GM12865 (cell line): ENCODE measurements around the gene ERAS.

Experiments used
- DNase-seq: peaks from one replicate; pipeline ENCODE4 v3.0.0; 2010; ENCODE audit warnings: low read depth
- H3K4me3 ChIP-seq: 2 replicates; pipeline ENCODE4 v1.5.1; 2011; ENCODE audit warnings: mild to moderate bottlenecking, low read depth, low read length, control low read depth
- TF ChIP-seq, protein P1 (sequence below): IDR thresholded peaks from 2 replicates; pipeline ENCODE4 v1.5.1; 2011; ENCODE audit warnings: low read length, control low read depth, low read depth, inconsistent platforms; ENCODE audit not compliant: insufficient read depth; ENCODE audit errors: missing control alignments

The ERAS gene

DNA sequence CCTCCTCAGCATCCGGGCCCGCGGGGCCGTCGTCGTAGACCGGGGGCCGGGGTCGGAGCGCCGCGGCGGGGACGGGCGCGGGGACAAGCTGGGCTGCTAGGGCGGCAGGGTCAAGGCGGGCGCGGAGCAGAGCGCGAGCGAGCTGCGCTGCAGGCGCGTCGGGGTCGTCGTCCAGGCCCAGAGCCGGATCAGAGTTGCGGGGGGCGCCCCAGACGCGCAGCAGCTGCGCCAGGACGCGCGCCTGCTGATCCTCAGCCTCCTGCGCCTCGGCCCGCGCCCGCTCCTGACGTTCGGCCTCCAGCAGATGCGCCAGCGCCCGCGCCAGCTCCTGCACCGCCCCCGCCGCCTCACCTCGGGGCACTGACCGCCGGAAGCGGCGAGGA lies 5.6 kb downstream of the ERAS start:
- TF ChIP-seq, protein P1, sequence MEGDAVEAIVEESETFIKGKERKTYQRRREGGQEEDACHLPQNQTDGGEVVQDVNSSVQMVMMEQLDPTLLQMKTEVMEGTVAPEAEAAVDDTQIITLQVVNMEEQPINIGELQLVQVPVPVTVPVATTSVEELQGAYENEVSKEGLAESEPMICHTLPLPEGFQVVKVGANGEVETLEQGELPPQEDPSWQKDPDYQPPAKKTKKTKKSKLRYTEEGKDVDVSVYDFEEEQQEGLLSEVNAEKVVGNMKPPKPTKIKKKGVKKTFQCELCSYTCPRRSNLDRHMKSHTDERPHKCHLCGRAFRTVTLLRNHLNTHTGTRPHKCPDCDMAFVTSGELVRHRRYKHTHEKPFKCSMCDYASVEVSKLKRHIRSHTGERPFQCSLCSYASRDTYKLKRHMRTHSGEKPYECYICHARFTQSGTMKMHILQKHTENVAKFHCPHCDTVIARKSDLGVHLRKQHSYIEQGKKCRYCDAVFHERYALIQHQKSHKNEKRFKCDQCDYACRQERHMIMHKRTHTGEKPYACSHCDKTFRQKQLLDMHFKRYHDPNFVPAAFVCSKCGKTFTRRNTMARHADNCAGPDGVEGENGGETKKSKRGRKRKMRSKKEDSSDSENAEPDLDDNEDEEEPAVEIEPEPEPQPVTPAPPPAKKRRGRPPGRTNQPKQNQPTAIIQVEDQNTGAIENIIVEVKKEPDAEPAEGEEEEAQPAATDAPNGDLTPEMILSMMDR = no peak
- H3K4me3 ChIP-seq = no peak overlapping the region
- no peak for DNase-seq

DNA sequence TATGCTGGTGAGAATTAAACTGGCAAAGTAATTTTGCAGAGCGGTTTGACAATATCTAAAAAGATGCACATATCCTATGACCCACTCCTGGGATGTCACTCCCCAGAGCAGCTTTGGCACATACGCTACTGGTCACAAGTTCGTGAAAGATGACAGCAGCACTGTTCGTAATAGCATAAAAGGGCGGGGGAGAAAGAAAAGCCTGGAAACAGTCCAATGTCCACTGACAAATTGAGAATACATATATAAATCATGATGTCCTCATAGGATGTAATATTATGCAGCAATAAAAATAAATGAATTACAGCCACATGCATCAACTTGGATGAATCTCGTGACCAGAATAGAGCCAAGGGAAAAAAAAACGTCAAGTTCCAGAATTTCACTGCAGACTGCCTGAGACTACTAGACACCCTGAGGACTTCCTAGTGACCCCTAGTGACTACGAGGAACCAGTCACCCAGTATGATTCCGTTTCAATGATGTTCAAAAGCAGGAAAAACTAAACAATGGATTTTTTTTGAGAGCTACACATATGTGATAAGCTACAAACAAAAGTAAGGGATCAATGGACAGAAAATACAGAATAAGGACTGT lies 7.3 kb downstream of the ERAS start:
- TF ChIP-seq, protein P1 = no peak
- H3K4me3 ChIP-seq = no peak overlapping the region
- no peak for DNase-seq

DNA sequence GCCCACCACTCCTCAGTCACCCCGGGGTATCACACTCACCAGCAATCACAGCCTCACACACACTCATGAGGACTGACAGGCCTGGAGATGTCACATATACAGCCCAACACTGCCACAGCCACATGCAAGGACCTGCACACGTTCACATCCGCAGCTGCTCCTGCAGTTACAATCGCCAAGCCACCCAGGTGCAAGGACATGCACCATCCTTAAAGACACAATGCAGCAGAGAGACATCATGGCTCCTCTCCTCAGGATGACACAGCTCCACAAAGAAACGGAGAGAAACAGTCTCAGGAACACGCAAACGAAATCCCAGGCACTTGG lies 8.0 kb downstream of the ERAS start:
- DNase-seq = no peak
- H3K4me3 ChIP-seq = no peak overlapping the region
- TF ChIP-seq, protein P1 = no peak

DNA sequence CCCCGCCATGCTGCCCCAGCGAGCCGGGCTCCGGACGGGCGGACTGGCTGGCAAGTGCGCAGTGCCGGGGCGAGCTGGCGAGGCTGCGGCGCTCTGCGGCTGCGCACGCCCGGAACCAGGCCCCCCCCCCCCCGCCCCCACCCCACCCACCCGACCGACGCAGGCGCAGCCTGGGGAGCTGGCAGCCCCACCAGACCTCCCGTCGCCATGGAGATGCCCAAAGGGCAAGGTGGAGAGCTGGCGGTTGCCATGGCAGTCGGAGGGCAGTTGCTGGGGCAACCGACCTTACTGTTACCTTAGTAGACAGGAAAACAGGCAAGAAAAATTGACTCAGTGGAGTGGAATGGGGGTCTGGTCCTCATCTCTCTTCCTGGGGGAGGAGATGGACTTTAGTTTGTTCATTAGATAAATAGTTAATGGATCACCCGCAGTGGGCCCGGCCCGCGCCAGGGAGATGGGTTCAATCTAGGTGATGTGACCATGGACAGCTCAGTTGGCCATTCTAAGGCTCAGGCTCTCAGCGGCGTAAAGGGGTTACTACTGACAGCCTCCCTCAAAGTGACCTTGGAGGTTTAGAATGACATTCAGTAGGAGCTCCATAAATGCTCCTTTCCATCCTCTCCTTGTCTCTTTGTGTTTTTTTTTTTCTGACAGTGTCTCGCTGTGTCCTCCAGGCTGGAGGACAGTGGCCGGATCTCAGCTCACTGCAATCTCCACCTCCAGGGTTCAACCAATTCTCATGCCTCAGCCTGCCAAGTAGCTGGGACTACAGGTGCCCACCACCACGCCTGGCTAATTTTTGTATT lies 9.4 kb downstream of the ERAS start, which contains the start of gene PCSK1N:
TSS of gene PCSK1N (minus strand) at position 87 of the 806 bp plus-strand sequence. CDS start at position 9, 78 bp downstream.
- DNase-seq = no peak
- TF ChIP-seq, protein P1 = no peak
- no peak within 1 kb of the TSS for H3K4me3 ChIP-seq

DNA sequence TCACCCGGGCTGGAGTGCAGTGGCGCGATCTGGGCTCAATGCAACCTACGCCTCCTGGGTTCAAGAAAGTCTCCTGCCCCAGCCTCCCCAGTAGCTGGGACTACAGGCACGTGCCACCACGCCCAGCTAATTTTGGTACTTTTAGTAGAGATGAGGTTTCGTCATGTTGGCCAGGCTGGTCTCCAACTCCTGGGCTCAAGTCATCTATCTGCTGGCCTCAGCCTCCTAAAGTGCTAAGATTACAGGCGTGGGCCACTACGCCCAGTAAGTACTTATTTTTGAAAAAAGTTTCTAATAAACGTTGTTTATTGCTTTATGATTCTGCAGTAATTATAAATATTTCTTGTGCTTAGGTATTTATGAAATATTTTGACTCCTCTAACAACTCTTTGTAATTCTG lies 13.4 kb downstream of the ERAS start:
- DNase-seq = no peak
- no peak overlapping the region for H3K4me3 ChIP-seq

DNA sequence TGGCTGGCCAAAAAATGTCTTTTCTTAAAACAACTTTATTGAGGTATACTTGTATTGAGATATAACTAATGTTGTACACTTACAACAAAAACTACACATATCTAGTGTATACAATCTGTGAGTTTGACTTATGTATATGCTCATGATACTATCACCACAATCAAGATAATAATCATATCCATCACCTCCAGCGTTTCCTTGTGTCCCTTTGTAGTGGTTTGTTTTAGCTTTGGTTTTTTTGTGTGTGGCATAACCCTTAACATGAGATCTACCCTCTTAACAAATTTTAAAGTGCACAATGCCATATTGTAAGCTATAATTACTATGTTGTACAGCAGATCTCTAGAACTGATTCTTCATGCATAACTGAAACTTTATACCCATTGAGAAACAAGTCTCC lies 22.5 kb downstream of the ERAS start:
- DNase-seq = no peak
- TF ChIP-seq, protein P1 = no peak
- H3K4me3 ChIP-seq = no peak overlapping the region

More for the DNA sequence above, 13.4 kb downstream of the ERAS start:
- TF ChIP-seq, protein P1 = no peak
